K562 treated with DMSO at 1 percent for 4 hours (cell line): ENCODE data around the gene SLC45A3. TPM values are rescaled to one million over a fixed set of nuclear protein-coding genes. Genes with fewer than 3 reads are reported as not detected.

Experiments
- total RNA-seq: library from RNA; unstranded; fragments of 300-600 nt; gene quantifications from 2 replicates; pipeline ENCODE4 v1.2.3, GENCODE V29; 2022; ENCODE audit not compliant: insufficient read depth

SLC45A3 gene, protein sequence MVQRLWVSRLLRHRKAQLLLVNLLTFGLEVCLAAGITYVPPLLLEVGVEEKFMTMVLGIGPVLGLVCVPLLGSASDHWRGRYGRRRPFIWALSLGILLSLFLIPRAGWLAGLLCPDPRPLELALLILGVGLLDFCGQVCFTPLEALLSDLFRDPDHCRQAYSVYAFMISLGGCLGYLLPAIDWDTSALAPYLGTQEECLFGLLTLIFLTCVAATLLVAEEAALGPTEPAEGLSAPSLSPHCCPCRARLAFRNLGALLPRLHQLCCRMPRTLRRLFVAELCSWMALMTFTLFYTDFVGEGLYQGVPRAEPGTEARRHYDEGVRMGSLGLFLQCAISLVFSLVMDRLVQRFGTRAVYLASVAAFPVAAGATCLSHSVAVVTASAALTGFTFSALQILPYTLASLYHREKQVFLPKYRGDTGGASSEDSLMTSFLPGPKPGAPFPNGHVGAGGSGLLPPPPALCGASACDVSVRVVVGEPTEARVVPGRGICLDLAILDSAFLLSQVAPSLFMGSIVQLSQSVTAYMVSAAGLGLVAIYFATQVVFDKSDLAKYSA
- total RNA-seq: 5.7 and 8.1 TPM in 2 replicates

DNA sequence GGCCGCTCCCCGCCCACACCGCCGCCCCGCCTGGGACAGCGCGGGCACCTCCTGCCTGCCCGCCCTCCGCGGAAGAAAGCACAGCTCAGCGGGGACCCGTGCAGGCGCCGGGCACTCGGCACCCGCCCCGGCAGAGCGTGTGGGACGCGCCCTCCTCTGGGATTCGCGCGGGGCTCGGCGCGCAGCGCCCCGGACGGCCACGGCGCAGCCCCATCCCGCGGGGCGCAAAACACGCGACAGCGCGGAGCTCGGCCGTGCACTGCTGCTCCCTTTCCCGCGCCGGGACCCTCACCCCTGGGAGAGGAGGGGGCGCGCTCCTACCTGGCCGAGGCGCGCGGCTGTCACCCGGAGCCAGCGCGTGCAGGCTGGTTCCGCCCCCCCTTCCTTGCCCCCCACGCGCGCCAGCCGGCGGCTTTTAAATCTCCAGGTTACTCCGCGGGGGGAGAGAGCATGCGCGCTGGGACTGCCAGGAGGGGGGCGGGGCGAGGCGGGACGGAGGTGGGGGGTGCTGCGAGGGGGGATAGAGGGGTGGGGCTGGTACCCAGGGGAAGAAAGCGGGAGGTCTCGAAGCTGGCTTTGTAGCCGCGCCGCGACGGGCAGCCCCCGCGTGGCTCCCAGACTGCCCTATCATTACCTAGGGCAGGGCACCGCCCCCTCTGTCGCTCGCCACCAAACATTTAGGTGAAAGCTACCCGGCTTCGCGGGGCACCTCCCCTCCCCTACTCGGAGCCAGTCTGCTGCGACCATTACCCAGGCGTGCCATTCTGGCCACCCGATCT, at the start of gene SLC45A3:
Gene SLC45A3, minus strand, starts transcription at position 437 of the 779 bp plus-strand sequence. CDS start 15,853 bp downstream, outside the sequence.

DNA sequence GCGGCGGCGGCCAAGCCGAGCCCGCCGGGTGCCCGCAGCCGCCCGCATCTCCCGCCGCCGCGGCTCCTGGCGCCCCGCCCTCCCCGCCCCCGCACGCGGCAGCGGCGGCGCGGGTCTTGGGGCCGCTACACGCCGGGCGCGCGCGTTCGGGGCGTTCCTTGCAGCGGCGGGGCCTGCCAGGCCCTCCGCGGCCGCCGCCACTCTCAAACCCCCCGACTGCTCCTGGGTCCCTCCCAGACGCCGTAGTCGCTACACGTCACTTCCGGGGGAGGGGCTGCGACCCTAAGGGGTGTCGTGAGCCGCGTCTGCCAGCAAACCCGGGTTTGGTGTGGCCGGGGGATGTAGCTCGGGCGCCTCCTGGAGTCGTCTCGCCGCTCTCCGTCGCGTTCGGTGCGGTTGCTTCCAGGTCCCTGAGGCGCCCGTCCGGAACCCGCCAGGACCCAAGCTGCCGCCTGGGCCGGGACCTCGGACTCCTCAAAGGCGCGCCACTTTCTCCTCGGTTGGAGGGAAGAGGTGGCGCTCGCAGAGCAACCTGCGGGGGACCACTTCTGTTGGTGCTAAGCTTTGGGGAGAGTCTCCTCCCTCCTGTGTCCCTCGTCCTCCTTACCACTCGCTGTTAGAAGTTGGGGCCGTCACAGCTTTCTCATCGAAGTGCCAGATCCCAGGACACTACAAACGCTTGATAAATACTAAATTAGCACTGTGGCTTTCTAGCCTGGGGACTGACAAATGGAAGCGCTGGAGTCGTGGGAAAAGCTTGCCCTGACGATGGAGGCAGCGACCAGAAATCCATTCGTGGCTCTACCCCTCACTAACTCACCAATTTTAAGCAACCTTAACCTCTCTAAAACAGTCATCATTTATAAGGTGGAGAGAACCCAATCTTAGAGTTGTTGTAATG, 48.3 kb downstream of the SLC45A3 start, which contains the start of gene ELK4:
Gene ELK4, minus strand, starts transcription at position 244 of the 901 bp plus-strand sequence. CDS start 8,129 bp downstream, outside the sequence.

Other genes with a start within 250 kb of the SLC45A3 start
- 1.3 TPM in 2 replicates for gene BLACAT1, start 224.5 kb downstream of the SLC45A3 start, total RNA-seq
- gene CDK18, start 175.8 kb downstream of the SLC45A3 start, total RNA-seq: not detected in 2 replicates
- gene ELK4, start 48.5 kb downstream of the SLC45A3 start, total RNA-seq: 6.9 and 7.4 TPM in 2 replicates
- gene NUCKS1, start 69.7 kb upstream of the SLC45A3 start, total RNA-seq: 190 and 427 TPM in 2 replicates
- 9.2 and 13.8 TPM in 2 replicates for gene RAB29, start 95.0 kb upstream of the SLC45A3 start, total RNA-seq
- gene SLC41A1, start 132.7 kb upstream of the SLC45A3 start, total RNA-seq: 6.0 and 9.0 TPM in 2 replicates
- gene PM20D1, start 169.6 kb upstream of the SLC45A3 start, total RNA-seq: not detected in 2 replicates